Adrenal gland (tissue), 5 donors: Measurements from ENCODE around the gene TIMM9.
"Not testable (repeated sequence)": the region's sequence is repeated elsewhere in the genome, so short reads cannot be mapped to it uniquely, and the experiment has no call there.

Experiments
- CTCF ChIP-seq, 6 experiments: fragments of 450-650 bp in 4 of 6; fragments of 200-600 bp in 2 of 6; sonication (generic) in 1 of 6; IDR thresholded peaks; 1 replicate in 5 of 6; 2 replicates in 1 of 6; pipeline versions ENCODE4 v1.5.1 to v1.8.0; 2016 to 2021; ENCODE audit warnings: antibody characterized with exemption in 6 of 6, mild to moderate bottlenecking in 2 of 6, moderate library complexity in 1 of 6
- POLR2A ChIP-seq, 2 donors: fragments of 450-650 bp; IDR thresholded peaks; one replicate each; pipeline ENCODE4 v1.6.1; 2017; ENCODE audit warnings: antibody characterized with exemption in 2 of 2, mild to moderate bottlenecking in 2 of 2, moderate library complexity in 1 of 2
- donor health status: DM: no; HTN: no; CAD: no.

- TF ChIP-seq POLR2A, CTCF (IDR thresholded peaks at IDR 0.05): not testable (repeated sequence)
Measured at GRCh38 chr14:58362272-58362671, 65.1 kb downstream of the TIMM9 start.
